IMR-90 (cell line): ENCODE results near the gene ANKRD27. TPM values are rescaled to one million over a fixed set of nuclear protein-coding genes. Genes with fewer than 3 reads are reported as not detected.
"Not testable (repeated sequence)": the region's sequence is repeated elsewhere in the genome, so short reads cannot be mapped to it uniquely, and the experiment has no call there.

ENCODE experiments used
- ATAC-seq: fragments of 200-7000 bp; cut with Tn5 transposase; 2 replicates; pipeline ENCODE4 v1.9.1; 2020; ENCODE audit warnings: low read depth, mild to moderate bottlenecking, moderate library complexity
- BruUV-seq: library from RNA; stranded (reverse); fragments of 400-500 nt; replicated peaks from 2 replicates; lab custom pipeline; 2021; lab: Mats Ljungman, UMichigan
- CTCF ChIA-PET: fragments of 300-600 bp; formaldehyde crosslinking; extraction: SDS; loops from one replicate; lab custom pipeline; 2021; ENCODE audit warnings: antibody characterized with exemption; lab: Yijun Ruan, JAX
- POLR2A ChIA-PET: fragments of 300-600 bp; sonication (Branson Sonifier 250); formaldehyde crosslinking; loops from one replicate; lab custom pipeline; 2022; ENCODE audit warnings: antibody characterized with exemption; ENCODE audit not compliant: unreplicated experiment; lab: Charles Lee
- DNase-seq: peaks from one replicate; pipeline ENCODE4 v3.0.0; 2013
- H2AFZ ChIP-seq: replicated peaks from 2 replicates; pipeline ENCODE3; 2013; ENCODE audit warnings: low read length, mild to moderate bottlenecking; ENCODE audit not compliant: poor library complexity
- H2AK5ac ChIP-seq: 2 replicates; pipeline ENCODE4 v1.6.1; 2013; ENCODE audit warnings: low read depth, low read length, inconsistent platforms
- H2AK9ac ChIP-seq: replicated peaks from 2 replicates; pipeline ENCODE3; 2013; ENCODE audit warnings: mild to moderate bottlenecking, low read depth, low read length, moderate library complexity; ENCODE audit not compliant: poor library complexity
- H2BK120ac ChIP-seq: 2 replicates; pipeline ENCODE4 v1.6.1; 2013; ENCODE audit warnings: low read depth, low read length, inconsistent platforms
- H2BK15ac ChIP-seq: 3 replicates; pipeline ENCODE4 v1.6.1; 2013; ENCODE audit warnings: low read depth, low read length, inconsistent platforms
- H2BK20ac ChIP-seq: 2 replicates; pipeline ENCODE4 v1.6.1; 2013; ENCODE audit warnings: low read depth, mild to moderate bottlenecking, inconsistent platforms, low read length, moderate library complexity
- H2BK5ac ChIP-seq: 2 replicates; pipeline ENCODE4 v1.6.1; 2013; ENCODE audit warnings: mild to moderate bottlenecking, low read depth, low read length, inconsistent platforms; ENCODE audit not compliant: poor library complexity, severe bottlenecking
- H3K14ac ChIP-seq: replicated peaks from 2 replicates; pipeline ENCODE4 v1.6.1; 2013; ENCODE audit warnings: low read depth, low read length, inconsistent platforms
- H3K18ac ChIP-seq: 2 replicates; pipeline ENCODE4 v1.6.1; 2013; ENCODE audit warnings: low read depth, low read length, control low read depth
- H3K23ac ChIP-seq: 2 replicates; pipeline ENCODE4 v1.6.1; 2013; ENCODE audit warnings: low read depth, low read length, inconsistent platforms
- H3K27ac ChIP-seq: 2 replicates; pipeline ENCODE4 v1.5.1; 2013; ENCODE audit warnings: mild to moderate bottlenecking, control low read depth, low read length; ENCODE audit not compliant: insufficient read depth
- H3K27me3 ChIP-seq: 2 replicates; pipeline ENCODE4 v1.6.1; 2013; ENCODE audit warnings: low read length; ENCODE audit not compliant: control insufficient read depth, insufficient read depth
- H3K36me3 ChIP-seq: 2 replicates; pipeline ENCODE4 v1.6.1; 2013; ENCODE audit warnings: low read length, mixed read lengths; ENCODE audit not compliant: control insufficient read depth, insufficient read depth
- H3K4ac ChIP-seq: 2 replicates; pipeline ENCODE4 v1.6.1; 2013; ENCODE audit warnings: low read depth, low read length, inconsistent platforms
- H3K4me1 ChIP-seq: 2 replicates; pipeline ENCODE4 v1.6.1; 2013; ENCODE audit warnings: low read length, mixed read lengths; ENCODE audit not compliant: control insufficient read depth, insufficient read depth
- H3K4me2 ChIP-seq: 2 replicates; pipeline ENCODE4 v1.6.1; 2013; ENCODE audit warnings: low read depth, mild to moderate bottlenecking, control low read depth, low read length, moderate library complexity
- H3K4me3 ChIP-seq: 2 replicates; pipeline ENCODE4 v1.5.1; 2013; ENCODE audit warnings: low read depth, mild to moderate bottlenecking, control low read depth, low read length, moderate library complexity; ENCODE audit not compliant: insufficient read depth
- H3K56ac ChIP-seq: 2 replicates; pipeline ENCODE4 v1.6.1; 2013; ENCODE audit warnings: low read length, inconsistent platforms; ENCODE audit not compliant: insufficient read depth; ENCODE audit errors: extremely low read depth
- H3K79me1 ChIP-seq, 2 experiments: 2 replicates each; pipeline ENCODE4 v1.6.1; 2013; ENCODE audit warnings: low read length in 2 of 2, inconsistent platforms in 1 of 2, low read depth in 1 of 2
- H3K9ac ChIP-seq: 2 replicates; pipeline ENCODE4 v1.6.1; 2013; ENCODE audit warnings: low read depth, low read length, control low read depth
- H3K9me1 ChIP-seq: 2 replicates; pipeline ENCODE4 v1.6.1; 2013; ENCODE audit warnings: low read length, inconsistent platforms; ENCODE audit not compliant: insufficient read depth
- H3K9me3 ChIP-seq: 2 replicates; pipeline ENCODE4 v1.6.1; 2013; ENCODE audit warnings: low read length; ENCODE audit not compliant: control insufficient read depth, insufficient read depth
- H4K20me1 ChIP-seq: 2 replicates; pipeline ENCODE4 v1.6.1; 2013; ENCODE audit warnings: low read length, inconsistent platforms; ENCODE audit not compliant: insufficient read depth
- H4K5ac ChIP-seq: 2 replicates; pipeline ENCODE4 v1.6.1; 2013; ENCODE audit warnings: mild to moderate bottlenecking, low read depth, low read length, control low read depth
- H4K8ac ChIP-seq, 2 experiments: 2 replicates each; pipeline ENCODE4 v1.6.1; 2013; ENCODE audit warnings: low read depth in 2 of 2, low read length in 2 of 2, control low read depth in 1 of 2, inconsistent platforms in 1 of 2
- H4K91ac ChIP-seq: 2 replicates; pipeline ENCODE4 v1.6.1; 2013; ENCODE audit warnings: low read depth, low read length, inconsistent platforms; ENCODE audit not compliant: insufficient read depth
- BHLHE40 ChIP-seq: fragments of 150-350 bp; IDR thresholded peaks from 2 replicates; pipeline ENCODE4 v1.6.1; 2016; ENCODE audit warnings: mild to moderate bottlenecking, low read depth, low read length
- USF2 ChIP-seq: fragments of 150-350 bp; IDR thresholded peaks from 2 replicates; pipeline ENCODE4 v1.6.1; 2017; ENCODE audit warnings: mild to moderate bottlenecking, antibody characterized with exemption, low read length, low read depth
- WGBS, 2 experiments: methylation state at CpG; one replicate each; pipeline versions ENCODE4 v1.1.5 to v1.1.7; 2013; ENCODE audit warnings: missing lambda C conversion rate in 2 of 2; ENCODE audit not compliant: insufficient read length in 1 of 2; ENCODE audit errors: extremely low coverage in 2 of 2; 5-methylcytosine and 5-hydroxymethylcytosine counted together
- dilution Hi-C: fragments of 300-500 bp; cut with HindIII; formaldehyde crosslinking; loops from one replicate; pipeline ENCODE4 v1.14.3; 2018; ENCODE audit warnings: low sequenced_read_pairs; ENCODE audit not compliant: unreplicated experiment
- in situ Hi-C: fragments of 300-500 bp; cut with MboI; formaldehyde crosslinking; loops from 3 replicates; pipeline ENCODE4 v1.14.3; 2019; ENCODE audit warnings: low sequenced_read_pairs, inconsistent platforms, mixed read lengths
- intact Hi-C: fragments of 100-400 bp; cut with micrococcal nuclease; formaldehyde crosslinking; loops from 2 replicates; pipeline ENCODE4 v1.10.0; 2022
- polyA plus RNA-seq, 3 experiments: library from polyadenylated mRNA; depleted of rRNA; stranded (reverse); fragments of >200 nt; gene quantifications; 2 replicates each; pipeline ENCODE4 v1.2.3, GENCODE V29; 2012; ENCODE audit warnings: low replicate concordance in 1 of 3
- total RNA-seq: library from RNA; depleted of rRNA; stranded (reverse); fragments of >200 nt; gene quantifications from 2 replicates; pipeline ENCODE4 v1.2.3, GENCODE V29; 2012

ANKRD27 gene
- total and polyA plus RNA-seq, 2 of the 4 experiments (the other 2 are of a cell fraction) = 16.7 to 35.0 TPM

GRCh38 chr19:32594021-32594420 lies 81.0 kb downstream of the ANKRD27 start:
- Histone ChIP-seq H3K14ac (no peak overlapping the region), H3K27ac (no peak overlapping the region), H2AK5ac (no peak overlapping the region), H3K23ac (no peak overlapping the region), H2BK15ac (no peak overlapping the region), H2BK5ac (no peak overlapping the region), H4K5ac (no peak overlapping the region), H3K9ac (no peak overlapping the region), H2BK20ac (no peak overlapping the region), H2AK9ac (no peak overlapping the region), H4K8ac (no peak overlapping the region), H3K4me3 (no peak overlapping the region), H3K36me3 (peaks cover 35% of the 10 kb centered on the region), H3K56ac (no peak overlapping the region), H3K4ac (no peak overlapping the region), H3K18ac (no peak overlapping the region), H3K4me2 (no peak overlapping the region), H4K20me1 (0 out of 2 replicates have a peak, but pooled peaks cover 4% of the 10 kb centered on the region), H3K9me3 (no peaks in the 10 kb centered on the region), H3K27me3 (no peaks in the 10 kb centered on the region), H3K4me1 (no peaks in the 10 kb centered on the region), H4K91ac (no peak overlapping the region), H2AFZ (no peak overlapping the region), H3K9me1 (no peaks in the 10 kb centered on the region), H3K79me1 (no peaks in the 10 kb centered on the region; a peak in 1 of 4 replicates), H2BK120ac (no peak overlapping the region)
- ChIA-PET POLR2A (no interaction called here), CTCF (no interaction called here)
- DNase-seq (no peak), ATAC-seq (no peak)
- dilution Hi-C loops = no loop called here
- no CpG with 5 or more reads among the region's 2 CpGs for WGBS, 2 experiments
- no TSS peak for BruUV-seq
- intact Hi-C loops = no loop called here
- in situ Hi-C loops = no loop called here
- no peak for TF ChIP-seq BHLHE40
- TF ChIP-seq USF2 = no peak

DNA sequence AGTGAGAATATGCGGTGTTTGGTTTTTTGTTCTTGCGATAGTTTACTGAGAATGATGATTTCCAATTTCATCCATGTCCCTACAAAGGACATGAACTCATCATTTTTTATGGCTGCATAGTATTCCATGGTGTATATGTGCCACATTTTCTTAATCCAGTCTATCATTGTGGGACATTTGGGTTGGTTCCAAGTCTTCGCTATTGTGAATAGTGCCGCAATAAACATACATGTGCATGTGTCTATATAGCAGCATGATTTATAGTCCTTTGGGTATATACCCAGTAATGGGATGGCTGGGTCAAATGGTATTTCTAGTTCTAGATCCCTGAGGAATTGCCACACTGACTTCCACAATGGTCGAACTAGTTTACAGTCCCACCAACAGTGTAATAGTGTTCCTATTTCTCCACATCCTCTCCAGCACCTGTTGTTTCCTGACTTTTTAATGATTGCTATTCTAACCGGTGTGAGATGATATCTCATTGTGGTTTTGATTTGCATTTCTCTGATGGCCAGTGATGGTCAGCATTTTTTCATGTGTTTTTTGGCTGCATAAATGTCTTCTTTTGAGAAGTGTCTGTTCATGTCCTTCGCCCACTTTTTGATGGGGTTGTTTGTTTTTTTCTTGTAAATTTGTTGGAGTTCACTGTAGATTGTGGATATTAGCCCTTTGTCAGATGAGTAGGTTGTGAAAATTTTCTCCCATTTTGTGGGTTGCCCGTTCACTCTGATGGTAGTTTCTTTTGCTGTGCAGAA lies 87.1 kb downstream of the ANKRD27 start:
- H3K56ac ChIP-seq, H4K20me1 ChIP-seq, H3K9ac ChIP-seq, H3K18ac ChIP-seq, BruUV-seq, H4K8ac ChIP-seq, ATAC-seq, H2BK20ac ChIP-seq, H2BK15ac ChIP-seq, H2AFZ ChIP-seq, H2AK9ac ChIP-seq, in situ Hi-C loops, H4K91ac ChIP-seq, H3K14ac ChIP-seq, H3K4me2 ChIP-seq, H3K4ac ChIP-seq, DNase-seq, H3K4me3 ChIP-seq, H2BK5ac ChIP-seq, H2BK120ac ChIP-seq, H2AK5ac ChIP-seq, H3K9me1 ChIP-seq, H3K4me1 ChIP-seq, H3K27me3 ChIP-seq, H3K27ac ChIP-seq, H3K9me3 ChIP-seq, CTCF ChIA-PET, POLR2A ChIA-PET, H3K23ac ChIP-seq, dilution Hi-C loops, H4K5ac ChIP-seq: not testable (repeated sequence)
- peaks cover 18% of the 10 kb centered on the region for H3K36me3 ChIP-seq
- WGBS, 2 experiments = no CpG with 5 or more reads among the region's 8 CpGs
- peaks cover 17 to 22% of the 10 kb centered on the region in 2 experiments for H3K79me1 ChIP-seq
- intact Hi-C loops = loop anchor here (10.0 kb wide), 2 partner anchors 133 to 497 kb away; partner anchors contain the start of gene GPATCH1
